GM19043 (cell line): ENCODE measurements around the gene GLYR1.
"Not testable (repeated sequence)": the region's sequence is repeated elsewhere in the genome, so short reads cannot be mapped to it uniquely, and the experiment has no call there.

ENCODE experiments used
- ATAC-seq: cut with Tn5 transposase; IDR thresholded peaks from one replicate; pipeline ENCODE4 v1.9.1; 2021; ENCODE audit warnings: low read depth; ENCODE audit not compliant: unreplicated experiment

Gene GLYR1

DNA sequence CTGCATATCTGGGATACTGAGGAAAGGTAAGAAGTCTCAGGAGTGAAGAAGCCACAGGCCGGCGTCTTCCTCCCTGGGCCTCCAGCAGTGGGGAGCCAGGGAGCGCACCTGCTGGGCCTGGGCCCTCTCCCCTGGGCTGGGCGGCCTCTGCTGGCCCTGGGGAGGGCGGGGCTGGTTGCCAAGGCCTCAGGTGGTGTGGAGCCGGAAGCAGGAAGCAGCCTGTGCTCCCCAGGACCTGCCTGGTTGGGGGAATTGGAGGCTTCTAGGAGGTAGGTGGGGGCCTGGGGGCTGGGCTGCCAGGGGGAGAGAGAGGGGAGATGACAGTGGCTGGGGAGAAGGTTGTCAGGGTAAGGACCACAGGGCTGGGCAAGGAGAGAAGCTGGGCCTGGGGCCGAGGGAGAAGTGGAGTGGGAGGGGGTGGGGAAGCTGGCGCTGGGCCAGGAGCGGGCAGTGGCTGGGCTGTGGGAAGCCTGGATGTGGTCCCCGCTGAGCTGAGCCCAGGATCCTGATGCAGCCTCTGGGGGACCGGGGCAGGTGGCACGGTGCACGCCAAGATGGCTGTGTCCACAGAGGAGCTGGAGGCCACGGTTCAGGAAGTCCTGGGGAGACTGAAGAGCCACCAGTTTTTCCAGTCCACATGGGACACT lies 51.8 kb downstream of the GLYR1 start, which contains the start of gene SMIM22:
SMIM22 (plus strand) TSS at position 189 of the 647 bp plus-strand sequence; CDS start at position 555, 366 bp downstream.
- no peak for ATAC-seq

DNA sequence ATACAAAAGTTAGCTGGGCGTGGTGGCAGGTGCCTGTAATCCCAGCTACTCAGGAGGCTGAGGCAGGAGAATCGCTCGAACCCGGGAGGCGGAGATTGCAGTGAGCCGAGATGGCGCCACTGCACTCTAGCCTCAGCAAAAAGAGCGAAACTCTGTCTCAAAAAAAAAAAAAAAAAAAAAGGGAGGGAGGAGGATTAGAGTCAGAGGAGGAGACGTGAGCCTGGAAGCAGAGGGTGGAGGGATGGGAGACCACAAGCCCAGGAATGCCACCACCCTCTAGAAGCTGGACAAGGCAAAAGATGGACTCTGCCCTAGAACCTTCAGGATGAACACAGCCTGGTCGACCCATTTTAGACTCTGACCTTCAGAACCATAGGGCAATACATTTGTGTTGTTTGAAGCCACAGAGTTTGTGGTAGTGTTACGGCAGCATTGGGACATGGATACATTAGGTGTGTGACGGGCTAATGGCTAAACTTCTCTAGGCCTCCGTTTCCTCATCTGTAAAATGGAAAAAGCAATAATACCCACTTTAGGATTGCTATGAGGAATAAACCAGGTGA lies 54.1 kb downstream of the GLYR1 start:
- ATAC-seq: no peak

DNA sequence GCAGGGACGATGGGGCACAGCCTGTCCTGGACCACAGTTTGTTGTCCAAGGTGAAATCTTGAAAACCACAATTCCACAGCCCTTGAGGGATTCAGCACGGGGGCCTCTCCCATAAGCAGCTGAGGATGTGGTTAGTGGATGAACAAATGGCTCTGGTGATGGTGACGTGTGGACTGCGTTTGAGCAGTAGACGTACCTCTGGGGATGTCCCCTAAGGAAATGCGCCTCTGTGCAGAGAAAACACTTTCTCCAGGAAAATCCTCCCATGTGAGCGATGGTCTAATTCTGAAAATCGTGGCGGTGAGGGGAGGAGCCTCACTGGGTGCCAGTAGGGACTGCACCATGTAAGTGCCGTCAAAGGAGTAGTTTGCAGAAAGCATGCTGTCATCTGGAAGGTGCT lies 56.2 kb downstream of the GLYR1 start:
- ATAC-seq: no peak

DNA sequence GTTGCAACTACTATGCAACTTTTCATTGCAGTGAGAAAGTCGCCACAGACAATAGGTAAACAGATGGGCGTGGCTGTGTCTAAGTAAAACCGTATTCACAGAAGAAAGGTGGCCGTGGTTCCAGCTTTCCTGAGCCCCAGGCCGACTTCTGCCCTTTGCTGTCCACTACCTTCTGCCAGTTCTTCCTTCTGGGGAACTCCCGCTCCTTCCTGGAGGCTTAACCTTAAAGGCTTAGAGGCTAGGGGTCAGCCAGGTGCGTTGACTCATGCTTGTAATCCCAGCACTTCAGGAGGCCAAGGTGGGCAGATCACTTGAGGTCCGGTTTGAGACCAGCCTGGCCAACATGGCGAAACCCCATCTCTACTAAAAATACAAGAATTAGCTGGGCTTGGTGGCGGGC lies 56.8 kb downstream of the GLYR1 start:
- no peak for ATAC-seq

DNA sequence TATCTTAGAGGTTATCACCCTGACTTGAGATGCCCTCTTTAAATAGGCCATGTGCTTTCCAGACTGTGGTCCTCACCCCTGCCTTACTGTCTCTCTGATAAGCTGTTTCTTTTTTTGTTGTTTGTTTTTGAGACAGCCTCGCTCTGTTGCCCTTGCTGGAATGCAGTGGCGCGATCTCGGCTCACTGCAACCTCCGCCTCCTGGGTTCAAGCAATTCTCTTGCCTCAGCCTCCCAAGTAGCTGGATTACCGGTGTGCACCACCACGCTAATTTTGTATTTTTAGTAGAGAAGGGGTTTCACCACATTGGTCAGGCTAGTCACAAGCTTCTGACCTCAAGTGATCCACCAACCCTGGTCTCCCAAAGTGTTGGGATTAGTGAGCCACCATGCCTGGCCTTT lies 58.2 kb downstream of the GLYR1 start:
- ATAC-seq: no peak

DNA sequence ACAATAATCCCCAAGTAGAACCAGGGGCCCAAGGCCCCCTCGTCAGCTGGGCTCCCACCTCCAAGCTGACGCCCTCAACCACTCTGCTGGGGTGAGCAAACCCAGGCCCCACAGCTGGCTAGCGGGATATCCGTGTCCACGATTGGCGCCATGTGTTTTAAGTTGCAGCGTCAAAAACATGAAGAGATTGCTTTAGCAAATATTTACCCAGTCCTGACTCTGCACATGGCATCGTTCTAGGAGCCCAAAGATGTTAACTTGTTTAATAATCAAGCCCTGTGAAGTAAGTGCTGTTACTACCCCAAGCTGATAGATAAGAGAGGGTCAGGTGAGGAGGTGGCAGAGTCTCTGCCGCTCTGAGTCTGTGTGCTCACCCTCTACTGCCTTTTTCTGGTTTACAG lies 58.6 kb downstream of the GLYR1 start:
- no peak for ATAC-seq

DNA sequence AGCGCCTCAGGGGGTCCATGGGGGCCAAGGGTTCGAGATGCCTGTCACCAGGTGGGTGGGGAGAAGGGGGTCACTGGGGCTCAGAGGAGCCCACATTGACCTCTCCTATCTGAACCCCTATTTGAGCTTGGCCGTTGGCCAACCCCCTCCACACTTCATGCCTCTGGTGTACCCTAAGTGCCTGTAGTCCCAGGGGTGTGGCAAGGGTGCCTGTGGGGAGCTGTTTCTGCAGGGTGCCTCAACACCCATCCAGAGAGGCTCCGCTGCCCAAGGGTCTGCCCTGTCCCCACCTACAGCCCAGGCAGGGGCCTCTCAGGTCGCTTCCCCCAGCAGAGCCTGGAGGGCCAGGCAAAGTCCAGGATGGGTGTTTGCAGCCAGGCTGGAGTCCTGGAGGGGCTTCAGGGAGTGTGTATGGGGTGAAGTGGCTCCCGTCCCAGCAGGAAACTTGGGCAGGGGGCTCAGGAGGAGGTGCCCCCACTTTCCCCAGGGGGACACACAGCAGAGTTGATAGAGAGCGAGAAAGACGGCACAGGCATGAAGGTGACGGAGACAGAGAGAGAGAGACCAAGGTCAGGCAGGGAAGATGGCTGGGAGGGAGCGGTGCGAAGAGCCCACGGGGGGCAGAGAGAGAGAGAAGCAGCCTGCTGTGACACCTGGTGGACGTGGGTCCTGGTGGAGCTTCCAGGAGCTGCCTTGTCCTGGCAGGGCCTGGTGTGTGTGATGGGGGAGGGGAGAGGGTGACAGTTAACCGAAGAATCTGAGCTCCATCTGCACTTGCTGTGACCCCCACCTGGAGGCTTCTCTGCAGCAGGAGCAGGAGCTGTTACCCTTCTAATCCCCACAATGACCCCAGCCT lies 59.2 kb downstream of the GLYR1 start, which contains the start of gene SEPTIN12:
SEPTIN12 (minus strand) TSS at position 719 of the 856 bp plus-strand sequence; CDS start at position 19, 700 bp downstream.
- no peak for ATAC-seq

DNA sequence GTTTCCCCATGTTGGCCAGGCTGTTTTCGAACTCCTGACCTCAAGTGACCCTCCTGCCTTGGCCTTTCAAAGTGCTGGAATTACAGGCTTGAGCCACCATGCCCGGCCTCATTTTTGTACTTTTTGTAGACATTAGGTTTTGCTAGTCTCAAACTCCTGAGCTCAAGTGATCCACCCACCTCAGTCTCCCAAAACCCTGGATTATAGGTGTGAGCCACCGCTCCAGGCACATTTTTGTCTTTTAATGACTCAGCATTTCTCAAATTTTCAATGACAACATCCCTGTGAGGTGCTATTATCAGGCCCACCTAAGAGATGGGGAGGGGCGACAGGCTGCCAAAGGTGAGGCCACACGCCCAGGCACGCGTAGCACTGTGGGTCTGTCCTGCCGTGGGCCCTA lies 60.0 kb downstream of the GLYR1 start:
- ATAC-seq: no peak

DNA sequence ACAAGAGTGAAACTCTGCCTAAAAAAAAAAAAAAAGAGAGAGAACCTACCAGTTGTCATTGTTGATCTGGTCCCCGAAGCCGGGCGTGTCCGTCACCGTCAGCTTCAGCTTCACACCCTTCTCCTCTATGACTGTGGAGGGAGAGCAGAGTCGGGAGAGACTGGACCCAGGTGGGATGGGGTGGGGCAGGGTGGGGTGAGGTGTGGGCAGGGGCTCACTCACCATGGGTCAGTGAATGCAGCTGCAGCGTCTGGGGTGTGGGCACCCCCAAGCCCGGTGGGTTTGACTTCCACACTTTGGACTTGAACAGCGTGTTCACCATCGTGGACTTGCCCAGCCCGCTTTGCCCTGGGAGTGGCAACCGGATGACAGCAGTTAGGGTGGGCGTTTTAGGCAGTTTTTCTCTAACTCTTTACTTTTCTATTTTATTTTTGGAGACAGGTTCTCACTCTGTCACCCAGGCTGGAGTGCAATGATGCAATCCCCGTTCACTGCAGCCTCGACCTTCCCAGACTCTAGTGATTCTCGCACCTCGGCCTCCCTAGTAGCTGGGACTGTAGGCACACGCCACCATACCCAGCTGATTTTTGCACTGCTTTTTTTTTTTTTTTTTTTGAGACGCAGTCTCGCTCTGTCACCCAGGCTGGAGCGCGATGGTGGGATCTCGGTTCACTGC lies 61.2 kb downstream of the GLYR1 start:
- ATAC-seq: no peak

DNA sequence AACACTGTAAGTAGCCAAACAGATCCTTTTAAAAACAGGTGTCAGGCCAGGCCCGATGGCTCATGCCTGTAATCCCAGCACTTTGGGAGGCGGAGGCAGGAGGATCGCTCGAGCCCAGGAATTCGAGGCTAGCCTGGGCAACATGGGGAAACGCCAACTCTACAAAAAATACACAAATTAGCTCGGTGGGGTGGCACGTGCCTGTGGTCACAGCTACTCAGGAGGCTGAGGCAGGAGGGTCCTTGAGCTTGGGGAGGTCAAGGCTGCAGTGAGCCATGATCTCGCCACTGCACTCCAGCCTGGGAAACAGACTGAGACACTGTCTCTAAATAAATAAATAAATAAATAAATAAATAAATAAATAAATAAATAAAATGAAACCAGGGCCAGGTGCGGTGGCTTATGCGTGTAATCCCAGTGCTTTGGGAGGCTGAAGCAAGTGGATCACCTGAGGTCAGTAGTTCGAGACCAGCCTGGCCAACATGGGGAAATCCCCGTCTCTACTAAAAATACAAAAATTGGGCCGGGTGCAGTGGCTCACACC lies 62.6 kb downstream of the GLYR1 start:
- ATAC-seq: not testable (repeated sequence)

DNA sequence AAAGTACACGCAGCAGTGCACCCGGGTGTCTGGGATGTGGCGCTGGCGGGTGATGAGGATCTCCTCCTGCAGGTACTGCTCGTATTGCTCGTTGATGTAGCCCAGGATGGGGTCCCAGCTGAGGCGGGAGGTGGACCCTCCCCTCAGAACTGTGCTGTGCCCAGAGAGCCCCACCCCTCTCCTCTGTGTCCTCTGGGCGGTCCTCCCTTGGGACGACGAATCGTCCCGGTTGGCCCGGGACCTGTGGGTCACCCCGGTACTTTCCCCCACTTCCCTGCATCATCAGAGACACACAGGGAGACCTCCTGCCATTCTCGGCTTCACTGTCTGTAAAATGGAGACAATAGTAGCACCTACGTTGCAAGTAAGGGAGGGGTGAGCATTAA lies 63.1 kb downstream of the GLYR1 start:
- ATAC-seq: no peak

DNA sequence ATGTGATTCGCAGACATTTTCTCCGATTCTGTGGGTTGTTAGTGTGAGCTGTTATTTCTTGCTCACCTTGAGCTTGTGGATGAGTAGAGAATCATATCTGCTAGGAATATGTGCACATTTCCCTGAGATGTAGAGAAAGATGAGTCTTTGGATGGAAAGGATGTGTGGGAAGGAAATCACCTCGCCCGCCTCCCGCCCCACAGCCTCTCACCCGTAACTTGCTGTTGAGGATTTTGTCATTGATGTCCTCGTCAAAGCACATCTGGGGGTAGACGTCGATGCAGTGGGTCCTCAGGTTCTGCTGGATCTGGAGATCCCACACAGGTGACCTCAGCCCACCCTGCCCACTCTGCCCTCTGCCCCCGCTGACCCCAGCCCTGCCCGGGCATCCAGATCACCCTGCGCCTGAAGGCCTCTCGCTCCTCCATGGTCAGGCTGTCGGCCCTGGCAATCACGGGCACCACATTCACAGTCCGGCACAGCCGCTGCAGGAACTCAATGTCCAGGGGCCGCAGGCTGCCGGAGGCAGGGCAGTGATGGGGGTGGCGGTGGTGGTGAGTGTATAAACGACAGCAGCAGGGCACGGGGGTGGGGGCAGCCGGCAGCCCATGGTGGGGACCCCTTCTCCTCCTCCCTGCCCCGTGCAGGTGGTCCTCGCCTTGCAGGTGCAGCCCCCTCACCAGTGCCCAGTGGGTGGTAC lies 63.7 kb downstream of the GLYR1 start:
- no peak for ATAC-seq

DNA sequence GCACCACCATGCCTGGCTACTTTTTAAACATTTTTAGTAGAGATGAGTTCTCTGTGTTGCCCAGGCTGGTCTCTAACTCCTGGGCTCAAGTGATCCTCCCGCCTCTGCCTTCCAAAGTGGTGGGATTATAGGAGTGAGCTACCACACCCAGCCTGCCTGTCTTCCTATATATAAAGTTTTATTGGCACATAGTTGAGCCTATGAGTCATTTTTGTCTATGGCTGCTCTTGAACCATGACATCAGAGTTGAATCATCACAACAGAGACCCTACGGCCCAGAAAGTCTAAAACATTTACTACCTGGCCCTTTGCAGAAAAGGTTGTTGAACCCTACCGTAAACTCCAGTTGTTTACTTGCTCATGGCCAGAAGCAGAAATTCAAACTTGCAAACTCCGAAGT lies 66.9 kb downstream of the GLYR1 start:
- ATAC-seq: no peak

DNA sequence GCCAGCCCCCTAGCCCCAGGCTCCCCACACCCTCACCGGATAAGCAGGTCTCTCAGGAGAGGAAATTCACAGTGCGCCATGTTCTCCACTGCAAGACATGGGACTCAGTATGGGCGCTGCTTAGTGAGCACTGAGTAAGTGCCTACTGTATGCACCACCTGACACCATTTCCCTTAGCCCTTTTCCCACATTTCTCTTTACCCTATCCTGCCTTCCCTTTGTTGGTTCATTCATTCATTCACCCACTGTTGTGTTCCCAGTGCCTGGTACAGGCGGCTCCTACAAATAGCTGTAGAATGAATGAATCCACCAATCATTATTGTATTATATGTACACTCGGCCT lies 69.1 kb downstream of the GLYR1 start:
- ATAC-seq: no peak

DNA sequence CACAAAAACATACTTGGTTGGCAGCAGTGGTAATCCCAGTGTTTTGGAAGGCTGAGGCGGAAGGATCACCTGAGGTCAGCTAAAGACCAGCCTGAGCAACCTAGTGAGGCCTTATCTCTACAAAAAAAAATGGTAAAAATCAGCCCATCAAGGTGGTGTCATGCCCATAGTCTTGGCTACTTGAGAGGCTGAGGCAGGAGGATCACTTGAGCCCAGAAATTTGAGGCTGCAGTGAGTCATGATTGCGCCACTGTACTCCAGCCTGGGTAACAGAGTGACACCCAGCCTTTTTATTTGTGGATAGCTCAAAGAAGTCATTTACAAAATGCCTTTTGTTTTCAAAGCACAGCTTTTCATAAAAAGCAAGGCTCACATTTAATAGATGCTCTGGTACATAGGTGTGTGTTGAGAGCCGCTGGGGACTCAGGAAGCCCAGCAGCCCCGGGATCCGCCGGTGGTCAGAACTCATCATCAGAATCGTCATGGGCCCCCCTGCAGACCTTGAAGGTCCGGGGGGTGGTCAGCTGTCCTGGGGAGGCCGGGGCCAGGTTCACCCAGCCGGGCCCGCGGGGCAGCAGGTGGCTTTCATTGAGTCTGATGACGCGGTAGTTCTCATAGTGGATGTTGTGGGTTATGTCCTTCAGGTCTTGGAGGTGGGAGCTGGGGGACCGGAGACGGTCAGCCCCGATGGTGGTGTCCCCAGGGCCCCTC lies 69.6 kb downstream of the GLYR1 start:
- ATAC-seq: no peak

DNA sequence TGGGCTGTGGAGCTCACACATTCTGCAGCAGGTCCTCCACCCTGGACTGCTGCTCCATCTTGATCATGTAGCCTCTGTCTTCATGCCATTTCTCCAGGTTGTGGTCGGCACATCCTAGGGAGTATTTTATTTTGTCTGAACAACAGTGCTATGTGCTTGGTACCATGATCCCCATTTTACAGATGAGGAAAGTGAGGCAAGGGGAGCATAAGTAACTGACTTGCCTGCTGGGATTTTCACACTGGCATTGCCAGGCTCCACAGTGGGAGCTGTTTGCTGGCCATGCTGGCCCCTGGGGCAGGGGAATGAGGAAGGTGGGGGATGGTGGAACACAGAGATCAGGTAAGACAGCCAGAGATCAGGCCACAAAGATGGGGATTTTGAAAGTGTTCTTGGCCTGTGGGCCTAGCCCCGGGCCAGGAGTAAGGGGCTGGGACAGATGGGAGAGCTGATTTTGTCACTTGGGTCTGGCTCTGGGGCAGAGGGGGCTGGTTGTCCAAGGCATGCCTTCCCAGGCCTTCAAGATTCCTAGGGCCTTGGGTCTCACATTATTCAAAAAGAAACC lies 70.9 kb downstream of the GLYR1 start:
- ATAC-seq: no peak

DNA sequence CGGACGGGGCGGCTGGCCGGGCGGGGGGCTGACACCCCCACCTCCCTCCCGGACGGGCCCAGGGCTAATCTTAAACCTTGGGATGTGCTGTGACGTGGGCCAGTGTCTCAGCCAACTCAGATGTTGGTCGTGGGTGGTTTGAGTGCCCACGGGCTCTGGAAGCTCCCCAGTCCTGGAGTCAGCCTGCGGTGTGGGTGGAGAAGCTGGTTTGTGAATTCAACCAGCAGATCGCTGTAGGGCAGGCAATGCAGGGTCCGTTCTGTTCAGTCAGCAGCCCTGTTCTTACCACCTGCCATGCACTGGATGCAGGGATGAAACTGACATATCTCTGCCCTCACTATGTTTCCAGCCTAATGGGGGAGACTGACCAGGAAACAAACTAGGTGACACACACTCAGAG lies 72.1 kb downstream of the GLYR1 start:
- no peak for ATAC-seq

DNA sequence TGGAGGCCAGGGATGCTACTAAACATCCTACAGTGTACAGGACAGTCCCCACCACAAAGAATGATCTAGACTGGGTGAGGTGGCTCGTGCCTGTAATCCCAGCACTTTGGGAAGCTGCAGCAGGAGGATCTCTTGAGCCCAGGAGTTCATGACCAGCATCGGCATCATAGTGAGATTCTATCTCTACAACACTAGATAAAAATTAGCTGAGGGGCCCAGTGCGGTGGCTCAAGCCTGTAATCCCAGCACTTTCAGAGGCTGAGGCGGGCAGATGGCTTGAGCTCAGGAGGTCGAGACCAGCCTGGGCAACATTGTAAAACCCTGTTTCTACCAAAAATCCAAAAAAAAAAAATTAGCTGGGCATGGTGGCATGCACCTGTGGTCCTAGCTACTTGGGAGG lies 74.7 kb downstream of the GLYR1 start:
- ATAC-seq: no peak

DNA sequence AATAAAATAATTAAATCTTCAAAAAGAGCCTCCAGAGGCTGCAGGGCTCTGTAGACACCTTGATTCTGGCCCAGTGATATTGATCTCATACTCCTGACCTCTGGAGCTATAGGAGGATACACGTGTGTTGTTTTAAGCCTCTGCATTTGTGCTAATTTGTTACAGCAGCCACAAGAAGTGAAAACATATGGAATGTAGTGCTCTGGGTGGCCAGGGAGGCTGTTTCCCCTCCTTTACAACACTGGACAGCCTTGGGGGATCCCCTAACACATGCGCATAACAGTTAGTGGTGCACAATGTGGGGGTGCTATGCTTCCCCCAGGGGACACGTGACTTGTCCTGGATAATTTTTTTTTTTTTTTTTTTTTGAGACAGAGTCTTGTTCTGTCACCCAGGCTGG lies 75.4 kb downstream of the GLYR1 start:
- no peak for ATAC-seq

DNA sequence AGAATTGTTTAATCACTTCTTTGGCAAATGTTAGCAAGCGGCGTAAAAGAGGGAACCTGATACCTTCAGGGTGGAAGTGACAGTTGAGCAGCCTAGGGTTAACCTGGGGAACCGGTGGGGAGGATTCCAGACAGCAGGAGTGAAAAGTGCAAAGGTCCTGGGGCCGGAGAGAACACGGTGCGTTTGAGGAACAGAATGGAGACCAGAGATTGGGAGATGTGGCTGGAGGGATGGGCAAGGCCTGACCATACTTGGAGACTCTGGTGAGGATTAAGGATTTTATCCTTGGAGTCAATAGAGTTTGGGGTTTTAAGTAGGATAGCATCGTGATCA lies 77.8 kb downstream of the GLYR1 start:
- ATAC-seq: no peak
